ENCODE results near the gene SCN2A. TPM values are rescaled to one million over a fixed set of nuclear protein-coding genes. Genes with fewer than 3 reads are reported as not detected.

The SCN2A gene
- total and polyA plus RNA-seq, 4 donors: 0.02 to 0.31 (median 0.11) TPM

DNA sequence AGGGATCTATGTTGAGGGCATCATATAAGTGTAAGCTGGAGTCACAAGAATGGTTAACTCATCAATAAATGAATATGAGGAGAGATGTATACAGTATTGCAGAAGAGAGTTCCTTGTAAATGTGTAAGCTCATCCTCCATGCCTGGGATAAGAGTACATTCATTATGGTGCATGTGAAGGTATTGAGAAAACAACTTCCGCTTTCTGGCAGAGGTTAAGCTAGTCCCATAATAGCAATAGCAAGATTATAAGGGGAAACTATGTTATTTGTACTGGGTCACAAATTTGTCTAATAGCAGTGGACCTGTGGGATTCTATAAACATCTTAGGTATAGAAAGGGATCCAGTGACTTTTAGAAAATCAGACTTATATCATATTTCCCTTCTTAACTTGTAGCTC is 44.1 kb downstream of the SCN2A start:
- no peak overlapping the region for H3K4me3 ChIP-seq
- H3K27ac ChIP-seq (ENCODE audit: low read depth in 1 of 2, low read length in 1 of 2): no peak overlapping the region
- TF ChIP-seq CTCF (IDR thresholded peaks at IDR 0.05; ENCODE audit: control extremely low read depth, extremely low read depth): no peak
- DNase-seq (no peak), ATAC-seq (ENCODE audit: insufficient read depth, low FRiP score) (no peak)
- no peaks in the 10 kb centered on the region for H3K9me3 ChIP-seq (ENCODE audit: control insufficient read depth in 4 of 4, insufficient read depth in 3 of 4, low read length in 3 of 4)
- 94 to 97% methylated on average over 1 of the region's 1 CpG for WGBS, 2 donors
- no peak overlapping the region for H3K9ac ChIP-seq (ENCODE audit: insufficient read depth in 1 of 2, low read length in 2 of 2)
- no peaks in the 10 kb centered on the region for H3K4me1 ChIP-seq (ENCODE audit: control insufficient read depth in 5 of 5, insufficient read depth in 5 of 5, low read length in 5 of 5)
- H3K27me3 ChIP-seq (ENCODE audit: control insufficient read depth in 3 of 3, insufficient read depth in 3 of 3, low read length in 2 of 3): no peaks in the 10 kb centered on the region
- H3K36me3 ChIP-seq (ENCODE audit: control insufficient read depth in 4 of 4, insufficient read depth in 4 of 4, low read length in 4 of 4): no peaks in the 10 kb centered on the region

DNA sequence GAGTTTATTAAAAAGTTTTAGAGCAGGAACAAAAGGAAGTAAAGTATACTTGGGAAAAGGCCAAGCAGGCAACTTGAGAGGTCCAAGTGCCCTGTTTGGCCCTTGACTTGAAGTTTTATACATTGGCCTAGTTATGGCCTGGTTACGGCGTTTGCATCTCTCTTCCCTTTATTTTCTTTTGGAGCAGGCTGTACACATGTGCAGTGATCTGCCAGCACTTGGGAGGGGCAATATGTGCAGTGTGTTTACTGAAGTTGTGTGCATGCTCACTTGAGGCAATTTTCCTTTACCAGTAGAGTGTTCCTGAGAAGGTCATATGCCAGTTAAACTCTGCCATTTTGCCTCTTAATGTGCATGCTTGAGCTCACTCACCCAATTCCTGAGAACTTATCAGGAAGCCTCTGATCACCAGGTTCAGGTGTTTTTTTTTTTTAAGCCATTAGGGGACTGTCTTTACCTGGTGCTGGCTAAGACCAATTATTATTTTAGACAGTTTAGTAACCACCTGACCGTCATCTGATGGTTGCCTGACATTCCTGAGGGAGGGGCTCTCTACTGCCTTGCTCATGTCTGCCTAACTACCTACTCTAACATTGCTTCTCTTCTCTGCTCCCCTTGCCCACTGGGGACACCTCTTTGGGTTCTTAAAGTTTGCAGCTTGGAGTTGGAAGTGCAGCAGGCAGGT is 48.0 kb downstream of the SCN2A start:
- no peaks in the 10 kb centered on the region for H3K27me3 ChIP-seq (ENCODE audit: control insufficient read depth in 3 of 3, insufficient read depth in 3 of 3, low read length in 2 of 3)
- no peaks in the 10 kb centered on the region for H3K9me3 ChIP-seq (ENCODE audit: control insufficient read depth in 4 of 4, insufficient read depth in 3 of 4, low read length in 3 of 4)
- ATAC-seq (ENCODE audit: insufficient read depth, low FRiP score) (peak; percentile 51), DNase-seq (no peak)
- H3K4me3 ChIP-seq: no peak overlapping the region
- no peaks in the 10 kb centered on the region for H3K4me1 ChIP-seq (ENCODE audit: control insufficient read depth in 5 of 5, insufficient read depth in 5 of 5, low read length in 5 of 5)
- no peak overlapping the region for H3K9ac ChIP-seq (ENCODE audit: insufficient read depth in 1 of 2, low read length in 2 of 2)
- no peak overlapping the region for H3K27ac ChIP-seq (ENCODE audit: low read depth in 1 of 2, low read length in 1 of 2)
- no peaks in the 10 kb centered on the region for H3K36me3 ChIP-seq (ENCODE audit: control insufficient read depth in 4 of 4, insufficient read depth in 4 of 4, low read length in 4 of 4)
- WGBS, 2 donors: 72 to 85% methylated on average over 3 of the region's 3 CpGs
- TF ChIP-seq CTCF (IDR thresholded peaks at IDR 0.05; ENCODE audit: control extremely low read depth, extremely low read depth): no peak

DNA sequence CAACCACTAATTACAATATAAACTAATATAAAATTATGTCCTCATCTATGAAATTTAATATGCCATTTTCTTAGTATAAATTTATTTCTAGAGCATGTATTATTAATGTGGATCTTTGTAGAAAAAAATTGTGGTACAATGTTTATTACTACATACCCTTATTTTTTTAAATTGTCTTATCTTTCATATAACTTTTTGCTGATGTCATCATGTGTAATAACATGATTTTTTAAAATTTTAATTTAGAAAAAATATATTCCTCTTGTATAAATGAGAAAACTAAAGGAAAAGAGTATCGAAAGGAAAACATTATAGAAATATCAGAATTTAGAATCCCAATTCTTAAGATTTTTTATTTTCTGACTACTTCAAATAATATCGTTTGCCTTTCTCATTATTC is 49.9 kb downstream of the SCN2A start:
- WGBS, 2 donors: 91 to 92% methylated on average over 2 of the region's 2 CpGs
- no peak overlapping the region for H3K9ac ChIP-seq (ENCODE audit: insufficient read depth in 1 of 2, low read length in 2 of 2)

More for the DNA sequence above, 49.9 kb downstream of the SCN2A start:
- H3K4me3 ChIP-seq: no peak overlapping the region
- TF ChIP-seq CTCF (IDR thresholded peaks at IDR 0.05; ENCODE audit: control extremely low read depth, extremely low read depth): no peak
- no peak overlapping the region for H3K27ac ChIP-seq (ENCODE audit: low read depth in 1 of 2, low read length in 1 of 2)
- no peak for ATAC-seq (ENCODE audit: insufficient read depth, low FRiP score)
- DNase-seq: no peak
- peaks cover 0 to 1% (median 0%) of the 10 kb centered on the region in 5 donors for H3K4me1 ChIP-seq (ENCODE audit: control insufficient read depth in 5 of 5, insufficient read depth in 5 of 5, low read length in 5 of 5)
- no peaks in the 10 kb centered on the region for H3K36me3 ChIP-seq (ENCODE audit: control insufficient read depth in 4 of 4, insufficient read depth in 4 of 4, low read length in 4 of 4)
- no peaks in the 10 kb centered on the region for H3K27me3 ChIP-seq (ENCODE audit: control insufficient read depth in 3 of 3, insufficient read depth in 3 of 3, low read length in 2 of 3)
- no peaks in the 10 kb centered on the region for H3K9me3 ChIP-seq (ENCODE audit: control insufficient read depth in 4 of 4, insufficient read depth in 3 of 4, low read length in 3 of 4)

All from lung (tissue), 12 donors.